Measurements from ENCODE around the gene PFKFB4. TPM values are rescaled to one million over a fixed set of nuclear protein-coding genes. Genes with fewer than 3 reads are reported as not detected.
"Not testable (repeated sequence)": the region's sequence is repeated elsewhere in the genome, so short reads cannot be mapped to it uniquely, and the experiment has no call there.

The PFKFB4 gene
- total RNA-seq, 2 donors from 2014 or later, result 2.0 to 2.9 TPM

GRCh38 chr3:48476426-48477053 is 80.1 kb downstream of the PFKFB4 start:
- ATAC-seq (no peak), DNase-seq (no peak)
- intact Hi-C loops (cut with DNase I), result no loop called here

DNA sequence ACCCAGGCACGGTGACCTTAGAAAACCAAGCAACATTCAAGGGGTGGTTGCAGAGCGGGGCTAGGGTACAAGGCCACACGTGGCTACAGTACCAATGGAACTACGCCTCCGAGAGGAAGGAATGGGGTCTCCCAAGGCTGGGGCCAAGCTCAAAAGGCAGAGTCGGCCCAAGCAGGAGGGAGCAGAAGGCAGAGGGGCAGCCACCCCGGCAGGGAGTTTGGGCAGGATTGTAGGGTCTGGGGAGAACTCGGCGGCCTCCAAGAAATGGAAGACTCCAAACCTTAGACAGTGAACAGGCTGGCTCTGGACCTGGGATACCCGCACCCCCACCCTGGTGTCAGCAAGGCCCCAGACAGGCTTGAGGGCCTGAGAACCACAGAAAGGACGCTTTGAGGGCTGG is 81.4 kb downstream of the PFKFB4 start:
- intact Hi-C loops (cut with DNase I), result no loop called here
- DNase-seq (no peak), ATAC-seq (no peak)

- ATAC-seq, result no peak
- intact Hi-C loops (cut with DNase I), result no loop called here
- DNase-seq, result no peak
Observed at GRCh38 chr3:48474619-48475018, 82.0 kb downstream of the PFKFB4 start.

- ATAC-seq; DNase-seq; intact Hi-C loops (cut with DNase I): not testable (repeated sequence)
Observed at GRCh38 chr3:48474031-48474430, 82.6 kb downstream of the PFKFB4 start.

- ATAC-seq, result no peak
- DNase-seq, result no peak
- intact Hi-C loops (cut with DNase I), result no loop called here
Observed at GRCh38 chr3:48473617-48473952, 83.0 kb downstream of the PFKFB4 start.

- DNase-seq, result peak; percentile 95
- intact Hi-C loops (cut with DNase I), result no loop called here
- peak; percentile 94 for ATAC-seq
Observed at GRCh38 chr3:48472923-48473616, 83.5 kb downstream of the PFKFB4 start.

DNA sequence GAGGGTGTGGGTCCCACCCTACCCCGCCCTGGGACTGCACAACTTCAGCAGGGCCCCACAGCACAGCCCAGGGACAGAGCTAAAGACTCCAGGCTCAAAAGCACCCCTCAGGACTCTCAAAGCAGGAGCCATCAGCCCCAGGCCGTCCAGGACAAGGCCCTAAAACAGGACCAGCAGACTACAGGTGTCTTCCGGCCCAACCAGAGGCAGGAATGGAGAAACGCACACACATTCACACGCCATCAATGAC is 84.0 kb downstream of the PFKFB4 start:
- intact Hi-C loops (cut with DNase I), result no loop called here
- ATAC-seq (peak in 1 of 2 donors; percentile 55), DNase-seq (no peak)

DNA sequence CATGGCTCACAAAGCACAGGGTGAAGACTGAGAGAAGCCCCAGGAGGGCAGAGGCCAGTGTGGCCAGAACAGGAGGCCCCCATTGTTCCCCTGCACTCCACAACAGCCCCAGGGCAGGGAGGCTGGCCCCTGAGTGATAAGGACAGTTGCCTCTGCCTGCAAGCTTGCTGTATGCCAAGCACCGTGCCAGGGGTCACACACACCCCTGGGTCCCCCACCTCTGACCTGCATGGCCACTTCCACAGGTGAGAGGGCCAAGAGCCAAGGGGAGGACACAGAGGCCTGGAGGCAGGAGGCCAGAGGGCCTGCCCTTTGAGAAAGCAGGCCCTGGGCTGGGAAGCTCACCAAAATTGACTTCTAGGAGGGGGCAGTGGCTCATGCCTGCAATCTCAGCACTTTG is 86.3 kb downstream of the PFKFB4 start:
- intact Hi-C loops (cut with DNase I), result no loop called here
- no peak for DNase-seq
- no peak for ATAC-seq

DNA sequence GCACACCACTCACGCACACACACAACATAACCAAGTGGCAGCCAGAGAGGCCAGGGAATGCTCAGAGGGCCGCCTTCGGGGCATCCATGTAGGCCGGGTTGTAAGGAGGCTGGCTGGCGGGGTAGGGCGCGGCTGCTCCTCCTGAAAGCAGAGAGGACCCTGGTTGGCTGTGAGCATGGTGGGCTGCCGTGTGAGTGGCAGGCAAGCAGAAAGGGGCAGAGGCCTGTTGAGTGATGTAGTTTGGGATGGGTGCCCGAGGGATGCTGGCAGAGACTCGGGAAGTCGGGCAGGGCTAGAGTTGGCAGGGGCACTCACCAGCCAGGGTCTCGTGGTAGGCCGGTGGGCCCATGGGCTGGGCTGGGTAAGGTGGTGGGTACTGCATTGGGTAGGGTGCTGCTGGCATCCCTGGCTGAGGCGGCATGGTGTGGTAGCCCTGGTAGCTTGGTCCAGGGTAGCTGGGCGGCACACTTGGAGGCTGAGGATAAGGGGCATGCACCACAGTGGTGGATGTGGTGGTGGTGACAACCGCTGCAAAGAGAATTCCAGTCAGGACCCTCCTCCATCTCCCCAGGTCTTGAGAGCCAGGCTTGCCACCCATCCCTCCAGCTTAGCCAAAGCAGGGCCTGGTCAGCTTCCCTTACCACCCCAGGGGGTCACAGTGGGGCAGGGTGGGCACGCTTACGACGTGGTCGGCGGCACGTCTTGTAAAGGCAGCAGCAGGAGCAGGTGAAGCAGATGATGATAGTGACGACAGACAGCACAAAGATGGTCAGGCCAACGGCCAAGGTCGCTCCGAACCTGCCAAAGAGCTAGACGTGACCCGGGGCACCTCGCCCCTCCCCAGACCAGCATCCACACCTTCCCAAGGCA is 87.3 kb downstream of the PFKFB4 start:
- no peak for DNase-seq
- no peak for ATAC-seq
- intact Hi-C loops (cut with DNase I), result loop anchor here in 1 of 2 donors (5.0 kb wide), 1 partner anchor 33 kb away; the partner anchor contains the start of gene SHISA5

- intact Hi-C loops (cut with DNase I), result loop anchor here in 1 of 2 donors (5.0 kb wide), 1 partner anchor 34 kb away; the partner anchor contains the start of gene SHISA5
- no peak for ATAC-seq
- DNase-seq, result no peak
Observed at GRCh38 chr3:48468329-48468731, 88.3 kb downstream of the PFKFB4 start.

Small RNAs within 50 kb of the gene (microRNA-seq; reads per million reads assigned to microRNA genes)
- gene MIR6823, result 0 reads per million in 2 donors
- 0 reads per million in 2 donors for gene MIR711

Other genes with a start within 250 kb of the PFKFB4 start
- gene SPINK8, start 223.1 kb downstream of the PFKFB4 start, total RNA-seq, result not detected
- not detected for gene FBXW12, start 184.6 kb downstream of the PFKFB4 start, total RNA-seq
- gene PLXNB1, start 126.7 kb downstream of the PFKFB4 start, total RNA-seq, result 10 to 100 TPM; 43.3 to 55.0 TPM
- gene CCDC51, start 116.7 kb downstream of the PFKFB4 start, total RNA-seq, result 10 to 100 TPM in 1 of 2 donors, 1 to 10 TPM in 1; 7.0 to 10.9 TPM
- gene TMA7, start 116.5 kb downstream of the PFKFB4 start, total RNA-seq, result 100 to 1,000 TPM; 190 to 238 TPM
- 1 to 10 TPM; 3.9 to 5.7 TPM for gene ATRIP, start 110.1 kb downstream of the PFKFB4 start, total RNA-seq
- gene SHISA5, start 52.6 kb downstream of the PFKFB4 start, total RNA-seq, result 100 to 1,000 TPM in 1 of 2 donors, 10 to 100 TPM in 1; 73.3 to 108 TPM
- not detected for gene UCN2, start 7.0 kb upstream of the PFKFB4 start, total RNA-seq
- 1 to 10 TPM; 5.2 to 5.5 TPM for gene COL7A1, start 38.5 kb upstream of the PFKFB4 start, total RNA-seq
- 100 to 1,000 TPM; 583 to 651 TPM for gene UQCRC1, start 52.8 kb upstream of the PFKFB4 start, total RNA-seq
- gene TMEM89, start 65.0 kb upstream of the PFKFB4 start, total RNA-seq, result not detected
- gene SLC26A6, start 78.7 kb upstream of the PFKFB4 start, total RNA-seq, result 10 to 100 TPM; 11.2 to 14.6 TPM
- under 1 TPM; 0.24 to 0.39 TPM for gene CELSR3, start 106.1 kb upstream of the PFKFB4 start, total RNA-seq
- 10 to 100 TPM; 19.4 to 27.8 TPM for gene NCKIPSD, start 129.1 kb upstream of the PFKFB4 start, total RNA-seq
- gene IP6K2, start 160.4 kb upstream of the PFKFB4 start, total RNA-seq, result 10 to 100 TPM; 24.0 to 38.4 TPM